GM23248 (cell line): ENCODE data around the gene EFL1. TPM values are rescaled to one million over a fixed set of nuclear protein-coding genes. Genes with fewer than 3 reads are reported as not detected.

Experiments used
- DNase-seq: peaks from one replicate; pipeline ENCODE4 v3.0.0-alpha.2; 2015
- H2AFZ ChIP-seq: fragments of 200-600 bp; sonication (generic); 2 replicates; pipeline ENCODE4 v1.6.1; 2016; ENCODE audit warnings: antibody characterized with exemption
- H3F3A ChIP-seq: fragments of 200-600 bp; sonication (generic); 2 replicates; pipeline ENCODE4 v1.6.1; 2016; ENCODE audit warnings: mild to moderate bottlenecking, antibody characterized with exemption, mixed run types; ENCODE audit not compliant: insufficient read depth
- H3K27ac ChIP-seq: fragments of 200-600 bp; sonication (generic); 2 replicates; pipeline ENCODE4 v1.5.1; 2016; ENCODE audit warnings: mild to moderate bottlenecking
- H3K27me3 ChIP-seq: fragments of 200-600 bp; sonication (generic); replicated peaks from 2 replicates; pipeline ENCODE4 v1.6.1; 2016; ENCODE audit warnings: mild to moderate bottlenecking; ENCODE audit not compliant: insufficient read depth
- H3K36me3 ChIP-seq: fragments of 200-600 bp; sonication (generic); 2 replicates; pipeline ENCODE4 v1.6.1; 2016; ENCODE audit warnings: low read depth, mild to moderate bottlenecking
- H3K4me1 ChIP-seq: fragments of 200-600 bp; sonication (generic); 2 replicates; pipeline ENCODE4 v1.6.1; 2016; ENCODE audit warnings: mild to moderate bottlenecking; ENCODE audit not compliant: insufficient read depth
- H3K4me2 ChIP-seq: fragments of 200-600 bp; sonication (generic); one replicate; pipeline ENCODE4 v1.6.1; 2016; ENCODE audit warnings: mild to moderate bottlenecking; ENCODE audit not compliant: unreplicated experiment
- H3K4me3 ChIP-seq: fragments of 200-600 bp; sonication (generic); 2 replicates; pipeline ENCODE4 v1.5.1; 2016; ENCODE audit warnings: mild to moderate bottlenecking
- H3K79me2 ChIP-seq: fragments of 200-600 bp; sonication (generic); 2 replicates; pipeline ENCODE4 v1.6.1; 2016; ENCODE audit warnings: mild to moderate bottlenecking; ENCODE audit not compliant: insufficient read depth
- H3K9ac ChIP-seq: fragments of 200-600 bp; sonication (generic); 2 replicates; pipeline ENCODE4 v1.6.1; 2016; ENCODE audit warnings: mild to moderate bottlenecking
- H3K9me2 ChIP-seq: fragments of 200-600 bp; sonication (generic); 2 replicates; pipeline ENCODE4 v1.6.1; 2016; ENCODE audit warnings: mixed run types, mild to moderate bottlenecking, moderate library complexity; ENCODE audit not compliant: insufficient read depth
- H3K9me3 ChIP-seq: fragments of 200-600 bp; sonication (generic); one replicate; pipeline ENCODE4 v1.6.1; 2017; ENCODE audit warnings: low read depth
- H4K20me1 ChIP-seq: fragments of 200-600 bp; sonication (generic); 2 replicates; pipeline ENCODE4 v1.6.0; 2016; ENCODE audit not compliant: insufficient read depth
- EZH2 ChIP-seq: fragments of 200-600 bp; sonication (generic); IDR thresholded peaks from 2 replicates; pipeline ENCODE4 v1.6.1; 2018; ENCODE audit warnings: antibody characterized with exemption, mild to moderate bottlenecking; ENCODE audit not compliant: insufficient read depth, poor library complexity, severe bottlenecking
- EZH2phosphoT487 ChIP-seq: fragments of 200-600 bp; sonication (generic); IDR thresholded peaks from 2 replicates; pipeline ENCODE4 v1.6.1; 2018; ENCODE audit warnings: antibody characterized with exemption, moderate library complexity, mild to moderate bottlenecking, low read depth; ENCODE audit not compliant: insufficient read depth
- WGBS, 2 experiments: methylation state at CpG; one replicate each; pipeline ENCODE4 v1.1.6; 2015 to 2017; ENCODE audit warnings: low lambda C conversion rate in 2 of 2, low coverage in 1 of 2; ENCODE audit errors: missing lambda C conversion rate in 2 of 2; 5-methylcytosine and 5-hydroxymethylcytosine counted together
- in situ Hi-C: fragments of 300-500 bp; cut with MboI; formaldehyde crosslinking; loops from 2 replicates; pipeline ENCODE4 v1.15.0; 2020
- polyA plus RNA-seq: library from polyadenylated mRNA; unstranded; fragments of >200 nt; fragmentation: Nextera tagmentation; extraction: Ambion mirVana; gene quantifications from 2 replicates; pipeline ENCODE4 v1.2.1, GENCODE V29; 2016
- total RNA-seq: library from RNA; depleted of rRNA; stranded (reverse); fragments of >200 nt; shearing (Covaris generic); gene quantifications from 2 replicates; pipeline ENCODE4 v1.2.3, GENCODE V29; 2014

EFL1 gene
- total and polyA plus RNA-seq, 2 experiments from 2014 or later, result 21.8 to 28.4 TPM

- Histone ChIP-seq H3K4me1 (peaks cover 21% of the 10 kb centered on the region), H4K20me1 (no peaks in the 10 kb centered on the region), H3K36me3 (no peaks in the 10 kb centered on the region), H3K4me3 (no peak overlapping the region), H3K9ac (no peak overlapping the region), H3F3A (0 out of 2 replicates have a peak, but pooled peaks cover 7% of the 10 kb centered on the region), H3K79me2 (no peaks in the 10 kb centered on the region), H3K9me3 (no peaks in the 10 kb centered on the region), H2AFZ (0 out of 2 replicates have a peak overlapping the region, but pooled peaks have one; percentile 16), H3K4me2 (no peak overlapping the region), H3K9me2 (no peaks in the 10 kb centered on the region), H3K27me3 (no peaks in the 10 kb centered on the region), H3K27ac (no peak overlapping the region)
- in situ Hi-C loops, result no loop called here
- 64 to 69% methylated on average over 9 of the region's 9 CpGs for WGBS, 2 experiments
- TF ChIP-seq EZH2, result no peak
- no peak for TF ChIP-seq EZH2phosphoT487
- peak; percentile 72 for DNase-seq
These were observed 153.9 kb downstream of the EFL1 start for GRCh38 chr15:82108489-82109078.

- no peaks in the 10 kb centered on the region for H3K79me2 ChIP-seq
- DNase-seq, result no peak
- 94 to 98% methylated on average over 5 of the region's 5 CpGs for WGBS, 2 experiments
- TF ChIP-seq EZH2, result no peak
- TF ChIP-seq EZH2phosphoT487, result no peak
- no peak overlapping the region for H3K4me3 ChIP-seq
- no peak overlapping the region for H3K27ac ChIP-seq
- no peak overlapping the region for H3K4me2 ChIP-seq
- H3K27me3 ChIP-seq, result no peaks in the 10 kb centered on the region
- H3K9me2 ChIP-seq, result no peaks in the 10 kb centered on the region
- peaks cover 18% of the 10 kb centered on the region for H3K4me1 ChIP-seq
- H2AFZ ChIP-seq, result 0 out of 2 replicates have a peak overlapping the region, but pooled peaks have one; percentile 20
- no peaks in the 10 kb centered on the region for H3K36me3 ChIP-seq
- H3K9me3 ChIP-seq, result no peaks in the 10 kb centered on the region
- H4K20me1 ChIP-seq, result no peaks in the 10 kb centered on the region
- H3F3A ChIP-seq, result 0 out of 2 replicates have a peak, but pooled peaks cover 4% of the 10 kb centered on the region
- in situ Hi-C loops, result no loop called here
- H3K9ac ChIP-seq, result no peak overlapping the region
These were observed 155.9 kb downstream of the EFL1 start for GRCh38 chr15:82106679-82107078.

GRCh38 chr15:82105451-82106215, 156.9 kb downstream of the EFL1 start:
- H3K9me3 ChIP-seq, result no peaks in the 10 kb centered on the region
- no peak overlapping the region for H3K4me3 ChIP-seq
- in situ Hi-C loops, result no loop called here
- H3K9ac ChIP-seq, result peak overlapping the region; percentile 59
- no peaks in the 10 kb centered on the region for H3K9me2 ChIP-seq
- TF ChIP-seq EZH2 (no peak), EZH2phosphoT487 (no peak)
- peak overlapping the region; percentile 25 for H3K4me2 ChIP-seq
- H3K27me3 ChIP-seq, result no peaks in the 10 kb centered on the region
- H3K27ac ChIP-seq, result peak overlapping the region; percentile 78
- H3K36me3 ChIP-seq, result no peaks in the 10 kb centered on the region
- no peaks in the 10 kb centered on the region for H3F3A ChIP-seq
- peaks cover 19% of the 10 kb centered on the region for H3K4me1 ChIP-seq
- H3K79me2 ChIP-seq, result no peaks in the 10 kb centered on the region
- 41 to 45% methylated on average over 7 of the region's 7 CpGs for WGBS, 2 experiments
- H4K20me1 ChIP-seq, result no peaks in the 10 kb centered on the region
- peak overlapping the region; percentile 32 for H2AFZ ChIP-seq
- peak; percentile 85 for DNase-seq

- Histone ChIP-seq H3K9me2 (no peaks in the 10 kb centered on the region), H3K36me3 (no peaks in the 10 kb centered on the region), H3F3A (0 out of 2 replicates have a peak, but pooled peaks cover 5% of the 10 kb centered on the region), H3K9ac (no peak overlapping the region), H4K20me1 (no peaks in the 10 kb centered on the region), H3K4me2 (no peak overlapping the region), H3K79me2 (no peaks in the 10 kb centered on the region), H3K4me1 (peaks cover 28% of the 10 kb centered on the region), H3K4me3 (no peak overlapping the region), H2AFZ (no peak overlapping the region), H3K9me3 (no peaks in the 10 kb centered on the region), H3K27me3 (no peaks in the 10 kb centered on the region), H3K27ac (no peak overlapping the region)
- no peak for TF ChIP-seq EZH2
- TF ChIP-seq EZH2phosphoT487, result no peak
- in situ Hi-C loops, result no loop called here
- 82 to 88% methylated on average over 6 of the region's 6 CpGs for WGBS, 2 experiments
- DNase-seq, result no peak
These were observed 159.1 kb downstream of the EFL1 start for GRCh38 chr15:82103468-82103867.
